ENCODE data around the gene RARRES2. TPM values are rescaled to one million over a fixed set of nuclear protein-coding genes. Genes with fewer than 3 reads are reported as not detected.

RARRES2 gene
- total RNA-seq, 1 experiment from 2014 or later, result 60.9 TPM

- no peak overlapping the region for H3K18ac ChIP-seq (ENCODE audit: insufficient read length, low read depth, low read length)
- H3K27me3 ChIP-seq (ENCODE audit: insufficient read depth, low read length), result peaks cover 12% of the 10 kb centered on the region; the same call in 1 of the 2 replicates
- H2AK5ac ChIP-seq (ENCODE audit: insufficient read length, low read length), result no peak overlapping the region
- no peak overlapping the region for H2BK120ac ChIP-seq (ENCODE audit: low read depth, low read length, poor library complexity, severe bottlenecking)
- H3K79me2 ChIP-seq (ENCODE audit: insufficient read depth, low read length), result no peaks in the 10 kb centered on the region
- no peaks in the 10 kb centered on the region for H4K20me1 ChIP-seq (ENCODE audit: control insufficient read depth, insufficient read depth, insufficient read length)
- no peak overlapping the region for H2AFZ ChIP-seq (ENCODE audit: low read length)
- no peaks in the 10 kb centered on the region for H3K23me2 ChIP-seq (ENCODE audit: insufficient read length, low read depth, low read length, poor library complexity, severe bottlenecking)
- H2BK12ac ChIP-seq (ENCODE audit: insufficient read length, low read depth, low read length), result no peak overlapping the region
- peak overlapping the region in 1 of 2 experiments; percentile 35; a peak in 1 of 5 replicates for H3K4me3 Mint-ChIP-seq
- WGBS (ENCODE audit: extremely low coverage, insufficient read length, low lambda C conversion rate), result no CpG with 5 or more reads among the region's 5 CpGs
- H4K8ac ChIP-seq (replicated peaks; ENCODE audit: insufficient read length, low read depth, low read length), result no peak overlapping the region
- no peak overlapping the region for H3T11ph ChIP-seq (ENCODE audit: low read length)
- no peak overlapping the region for H4K5ac ChIP-seq (ENCODE audit: insufficient read length, low read depth, low read length)
- TF ChIP-seq CTCF (conservative IDR thresholded peaks at IDR 0.05), result no peak
- H3K27me3 Mint-ChIP-seq (ENCODE audit: low read depth), result peaks cover 19% of the 10 kb centered on the region
- H3K14ac ChIP-seq (ENCODE audit: insufficient read depth, low read length), result no peak overlapping the region
- no peak overlapping the region for H3K4me2 ChIP-seq (ENCODE audit: insufficient read depth, insufficient read length, low read length)
- no peak overlapping the region for H3K27ac ChIP-seq (ENCODE audit: insufficient read length, low read depth, low read length)
- no peak overlapping the region for H2BK15ac ChIP-seq (ENCODE audit: low read depth, low read length)
- H3K27ac Mint-ChIP-seq, result no peak overlapping the region
- DNase-seq, result peak; percentile 1
- H3K9me3 ChIP-seq (ENCODE audit: control insufficient read depth, low read depth, low read length), result no peaks in the 10 kb centered on the region
- H2BK20ac ChIP-seq (ENCODE audit: low read depth, low read length, poor library complexity, severe bottlenecking), result no peak overlapping the region
- H3K9ac ChIP-seq (ENCODE audit: extremely low read depth, insufficient read length, low read length), result no peak overlapping the region
- H3K23ac ChIP-seq (ENCODE audit: insufficient read length, low read depth, low read length), result no peak overlapping the region
- H3K79me1 ChIP-seq (ENCODE audit: insufficient read depth, low read depth, low read length, poor library complexity, severe bottlenecking), result no peaks in the 10 kb centered on the region
- no peak overlapping the region for H3K4ac ChIP-seq (ENCODE audit: low read depth, low read length)
- H2BK5ac ChIP-seq (ENCODE audit: insufficient read length, low read length), result no peak overlapping the region
- no peaks in the 10 kb centered on the region for H3K36me3 Mint-ChIP-seq (ENCODE audit: insufficient read depth in 1 of 3, low read depth in 3 of 3)
- H3K9me3 Mint-ChIP-seq, result no peaks in the 10 kb centered on the region; a peak in 1 of 5 replicates
- peaks cover 30 to 37% of the 10 kb centered on the region in 2 experiments for H3K4me1 Mint-ChIP-seq
- no peak overlapping the region for H3K56ac ChIP-seq (ENCODE audit: insufficient read length, low read depth, low read length)
- H3K4me1 ChIP-seq (ENCODE audit: insufficient read depth, low read length), result peaks cover 15% of the 10 kb centered on the region
- H4K91ac ChIP-seq (ENCODE audit: insufficient read length, low read depth, low read length), result no peak overlapping the region
Measured at GRCh38 chr7:150314639-150315239, 26.7 kb downstream of the RARRES2 start.
